ENCODE measurements around the gene PRM2. TPM values are rescaled to one million over a fixed set of nuclear protein-coding genes. Genes with fewer than 3 reads are reported as not detected.

PRM2 gene
- total RNA-seq, 8 experiments from 2014 or later = 0.47 TPM; not detected in 7

- Histone ChIP-seq H3K4me3 (no peak overlapping the region), H3K4me1 (replicated peaks in 1 of 2) (peaks cover 4 to 24% of the 10 kb centered on the region in 2 donors), H3K27ac (no peak overlapping the region)
- peak in 1 of 8 experiments; percentile 4 for ATAC-seq (replicated peaks in 6 of 8)
- WGBS, 10 experiments = 69 to 94% (median 81%) methylated on average over 1 to 4 of the region's 9 CpGs; no CpG with 5 or more reads in 4 of the 10 experiments
- in situ Hi-C loops (cut with MboI; ENCODE audit: low pct_unique_long_range_greater_than_20kb in 2 of 9, low sequenced_read_pairs in 9 of 9, unreplicated experiment in 9 of 9) = no loop called here
Measured at GRCh38 chr16:11313493-11314308, 37.4 kb upstream of the PRM2 start.

GRCh38 chr16:11312718-11313492 is 36.6 kb upstream of the PRM2 start:
- Histone ChIP-seq H3K4me3 (no peak overlapping the region), H3K27ac (no peak overlapping the region), H3K4me1 (replicated peaks in 1 of 2) (peaks cover 4 to 24% of the 10 kb centered on the region in 2 donors)
- peak in 7 of 8 experiments; percentile 22 to 74 (median 54) for ATAC-seq (replicated peaks in 6 of 8)
- WGBS, 10 experiments = 0 to 89% (median 70%) methylated on average over 1 to 3 of the region's 8 CpGs; no CpG with 5 or more reads in 4 of the 10 experiments
- in situ Hi-C loops (cut with MboI; ENCODE audit: low pct_unique_long_range_greater_than_20kb in 2 of 9, low sequenced_read_pairs in 9 of 9, unreplicated experiment in 9 of 9) = no loop called here

- ATAC-seq (replicated peaks in 6 of 8) = no peak
- Histone ChIP-seq H3K4me3 (no peak overlapping the region), H3K27ac (peak overlapping the region in 1 of 2 donors; percentile 21), H3K4me1 (replicated peaks in 1 of 2) (peaks cover 4 to 21% of the 10 kb centered on the region in 2 donors)
- 29 to 97% (median 83%) methylated on average over 1 to 8 of the region's 10 CpGs; no CpG with 5 or more reads in 1 of the 10 experiments for WGBS, 10 experiments
- in situ Hi-C loops (cut with MboI; ENCODE audit: low pct_unique_long_range_greater_than_20kb in 2 of 9, low sequenced_read_pairs in 9 of 9, unreplicated experiment in 9 of 9) = no loop called here
Measured at GRCh38 chr16:11310997-11311561, 34.8 kb upstream of the PRM2 start.

GRCh38 chr16:11310634-11310977 is 34.3 kb upstream of the PRM2 start:
- Histone ChIP-seq H3K27ac (peak overlapping the region in 1 of 2 donors; percentile 21), H3K4me1 (replicated peaks in 1 of 2) (peaks cover 2 to 16% of the 10 kb centered on the region in 2 donors), H3K4me3 (no peak overlapping the region)
- in situ Hi-C loops (cut with MboI; ENCODE audit: low pct_unique_long_range_greater_than_20kb in 2 of 9, low sequenced_read_pairs in 9 of 9, unreplicated experiment in 9 of 9) = no loop called here
- no peak for ATAC-seq (replicated peaks in 6 of 8)
- WGBS, 10 experiments = 84 to 100% (median 100%) methylated on average over 1 to 3 of the region's 3 CpGs; no CpG with 5 or more reads in 4 of the 10 experiments

GRCh38 chr16:11309895-11310633 is 33.8 kb upstream of the PRM2 start:
- Histone ChIP-seq H3K27ac (no peak overlapping the region), H3K4me3 (no peak overlapping the region), H3K4me1 (replicated peaks in 1 of 2) (peaks cover 0 to 11% of the 10 kb centered on the region in 2 donors)
- ATAC-seq (replicated peaks in 6 of 8) = no peak
- in situ Hi-C loops (cut with MboI; ENCODE audit: low pct_unique_long_range_greater_than_20kb in 2 of 9, low sequenced_read_pairs in 9 of 9, unreplicated experiment in 9 of 9) = no loop called here
- WGBS, 10 experiments = 58 to 100% (median 83%) methylated on average over 1 to 8 of the region's 9 CpGs; no CpG with 5 or more reads in 2 of the 10 experiments

- H3K4me1 ChIP-seq (replicated peaks in 1 of 2) = peaks cover 0 to 9% of the 10 kb centered on the region in 2 donors
- ATAC-seq (replicated peaks in 6 of 8) = peak in 3 of 8 experiments; percentile 12 to 43 (median 29)
- in situ Hi-C loops (cut with MboI; ENCODE audit: low pct_unique_long_range_greater_than_20kb in 2 of 9, low sequenced_read_pairs in 9 of 9, unreplicated experiment in 9 of 9) = no loop called here
- H3K4me3 ChIP-seq = no peak overlapping the region
- WGBS, 10 experiments = 20 to 100% (median 66%) methylated on average over 1 to 7 of the region's 15 CpGs; no CpG with 5 or more reads in 5 of the 10 experiments
- no peak overlapping the region for H3K27ac ChIP-seq
Measured at GRCh38 chr16:11308493-11309283, 32.4 kb upstream of the PRM2 start.

- in situ Hi-C loops (cut with MboI; ENCODE audit: low pct_unique_long_range_greater_than_20kb in 2 of 9, low sequenced_read_pairs in 9 of 9, unreplicated experiment in 9 of 9) = no loop called here
- Histone ChIP-seq H3K4me3 (no peak overlapping the region), H3K27ac (no peak overlapping the region), H3K4me1 (replicated peaks in 1 of 2) (peaks cover 0 to 3% of the 10 kb centered on the region in 2 donors)
- ATAC-seq (replicated peaks in 6 of 8) = no peak
- 62 to 100% (median 91%) methylated on average over 2 to 11 of the region's 21 CpGs for WGBS, 10 experiments
Measured at GRCh38 chr16:11307639-11308492, 31.6 kb upstream of the PRM2 start.

GRCh38 chr16:11306997-11307638 is 30.8 kb upstream of the PRM2 start:
- in situ Hi-C loops (cut with MboI; ENCODE audit: low pct_unique_long_range_greater_than_20kb in 2 of 9, low sequenced_read_pairs in 9 of 9, unreplicated experiment in 9 of 9) = no loop called here
- no peak overlapping the region for H3K27ac ChIP-seq
- peak in 1 of 8 experiments; percentile 45 for ATAC-seq (replicated peaks in 6 of 8)
- H3K4me3 ChIP-seq = no peak overlapping the region
- 78 to 100% (median 93%) methylated on average over 2 to 6 of the region's 7 CpGs for WGBS, 10 experiments
- no peaks in the 10 kb centered on the region for H3K4me1 ChIP-seq (replicated peaks in 1 of 2)

- in situ Hi-C loops (cut with MboI; ENCODE audit: low pct_unique_long_range_greater_than_20kb in 2 of 9, low sequenced_read_pairs in 9 of 9, unreplicated experiment in 9 of 9) = no loop called here
- H3K4me1 ChIP-seq (replicated peaks in 1 of 2) = no peaks in the 10 kb centered on the region
- peak in 1 of 8 experiments; percentile 50 for ATAC-seq (replicated peaks in 6 of 8)
Measured at GRCh38 chr16:11306381-11306780, 30.1 kb upstream of the PRM2 start.

GRCh38 chr16:11303405-11304138 is 27.3 kb upstream of the PRM2 start:
- 17 to 94% (median 76%) methylated on average over 2 to 11 of the region's 18 CpGs; no CpG with 5 or more reads in 1 of the 10 experiments for WGBS, 10 experiments
- Histone ChIP-seq H3K4me3 (no peak overlapping the region), H3K4me1 (replicated peaks in 1 of 2) (no peaks in the 10 kb centered on the region), H3K27ac (no peak overlapping the region)
- ATAC-seq (replicated peaks in 6 of 8) = peak in 2 of 8 experiments; percentile 46 to 83
- in situ Hi-C loops (cut with MboI; ENCODE audit: low pct_unique_long_range_greater_than_20kb in 2 of 9, low sequenced_read_pairs in 9 of 9, unreplicated experiment in 9 of 9) = no loop called here

More at GRCh38 chr16:11306381-11306780, 30.1 kb upstream of the PRM2 start:
- no peak overlapping the region for H3K27ac ChIP-seq
- no peak overlapping the region for H3K4me3 ChIP-seq
- 42 to 100% (median 89%) methylated on average over 1 to 7 of the region's 8 CpGs; no CpG with 5 or more reads in 2 of the 10 experiments for WGBS, 10 experiments
